Large intestine (tissue), 3 donors: ENCODE measurements around the gene TMEM255B. TPM values are rescaled to one million over a fixed set of nuclear protein-coding genes. Genes with fewer than 3 reads are reported as not detected.

ENCODE experiments used
- DNase-seq, 2 donors: peaks; one replicate each; pipeline versions ENCODE4 v3.0.0 to v3.0.0-alpha.2; 2013
- H3K27ac ChIP-seq: one replicate; pipeline ENCODE4 v1.5.1; 2013; ENCODE audit warnings: low read length
- H3K27me3 ChIP-seq: 2 replicates; pipeline ENCODE4 v1.6.1; 2013; ENCODE audit warnings: low read length; ENCODE audit not compliant: control insufficient read depth, insufficient read depth
- H3K36me3 ChIP-seq: 2 replicates; pipeline ENCODE4 v1.6.1; 2013; ENCODE audit warnings: low read length; ENCODE audit not compliant: control insufficient read depth, insufficient read depth
- H3K4me1 ChIP-seq: one replicate; pipeline ENCODE4 v1.6.1; 2013; ENCODE audit warnings: low read length; ENCODE audit not compliant: control insufficient read depth, insufficient read depth
- H3K4me3 ChIP-seq: one replicate; pipeline ENCODE4 v1.5.1; 2013; ENCODE audit warnings: low read length
- H3K9me3 ChIP-seq: one replicate; pipeline ENCODE4 v1.6.1; 2013; ENCODE audit warnings: mild to moderate bottlenecking, low read depth, low read length, moderate library complexity; ENCODE audit not compliant: control insufficient read depth
- WGBS: methylation state at CpG from one replicate; pipeline ENCODE4 v1.1.5; 2013; ENCODE audit warnings: low lambda C conversion rate; ENCODE audit not compliant: insufficient coverage; 5-methylcytosine and 5-hydroxymethylcytosine counted together
- polyA plus RNA-seq: library from polyadenylated mRNA; unstranded; fragments of 120-200 nt; gene quantifications from one replicate; pipeline ENCODE4 v1.2.1, GENCODE V29; 2013

The TMEM255B gene
- polyA plus RNA-seq, 1 donor = 5.1 TPM

- H3K9me3 ChIP-seq = peaks cover 2% of the 10 kb centered on the region
- DNase-seq = no peak
- peaks cover 11% of the 10 kb centered on the region for H3K36me3 ChIP-seq
- no peak overlapping the region for H3K4me3 ChIP-seq
- H3K27ac ChIP-seq = no peak overlapping the region
- no CpG with 5 or more reads among the region's 30 CpGs for WGBS
- peaks cover 7% of the 10 kb centered on the region for H3K4me1 ChIP-seq
- H3K27me3 ChIP-seq = no peaks in the 10 kb centered on the region
These were observed 84.1 kb downstream of the TMEM255B start for GRCh38 chr13:113843063-113843654.

- H3K4me3 ChIP-seq = no peak overlapping the region
- peaks cover 2% of the 10 kb centered on the region for H3K9me3 ChIP-seq
- H3K27ac ChIP-seq = no peak overlapping the region
- no peak for DNase-seq
- peaks cover 8% of the 10 kb centered on the region for H3K36me3 ChIP-seq
- H3K27me3 ChIP-seq = no peaks in the 10 kb centered on the region
- WGBS = 100% methylated on average over 3 of the region's 26 CpGs
- H3K4me1 ChIP-seq = peaks cover 11% of the 10 kb centered on the region
These were observed 85.0 kb downstream of the TMEM255B start for GRCh38 chr13:113843864-113844556.

GRCh38 chr13:113845055-113845454 lies 86.0 kb downstream of the TMEM255B start:
- Histone ChIP-seq H3K27me3 (no peaks in the 10 kb centered on the region), H3K36me3 (peaks cover 7% of the 10 kb centered on the region), H3K27ac (no peak overlapping the region), H3K4me3 (no peak overlapping the region), H3K4me1 (peaks cover 18% of the 10 kb centered on the region), H3K9me3 (peaks cover 2% of the 10 kb centered on the region)
- no peak for DNase-seq
- WGBS = no CpG with 5 or more reads among the region's 13 CpGs

- Histone ChIP-seq H3K4me3 (no peak overlapping the region), H3K36me3 (peaks cover 7% of the 10 kb centered on the region), H3K9me3 (peaks cover 1% of the 10 kb centered on the region), H3K4me1 (peaks cover 18% of the 10 kb centered on the region), H3K27ac (no peak overlapping the region), H3K27me3 (no peaks in the 10 kb centered on the region)
- no peak for DNase-seq
- 63% methylated on average over 4 of the region's 30 CpGs for WGBS
These were observed 87.0 kb downstream of the TMEM255B start for GRCh38 chr13:113845723-113846635.

GRCh38 chr13:113846636-113847318 lies 87.8 kb downstream of the TMEM255B start:
- H3K4me1 ChIP-seq = peaks cover 18% of the 10 kb centered on the region
- no peaks in the 10 kb centered on the region for H3K27me3 ChIP-seq
- no peak for DNase-seq
- no peak overlapping the region for H3K4me3 ChIP-seq
- no peaks in the 10 kb centered on the region for H3K9me3 ChIP-seq
- H3K27ac ChIP-seq = no peak overlapping the region
- WGBS = no CpG with 5 or more reads among the region's 28 CpGs
- peaks cover 7% of the 10 kb centered on the region for H3K36me3 ChIP-seq

- peaks cover 26% of the 10 kb centered on the region for H3K4me1 ChIP-seq
- no peak for DNase-seq
- no CpG with 5 or more reads among the region's 8 CpGs for WGBS
These were observed 89.0 kb downstream of the TMEM255B start for GRCh38 chr13:113848020-113848419.

GRCh38 chr13:113848431-113849260 lies 89.6 kb downstream of the TMEM255B start:
- WGBS = no CpG with 5 or more reads among the region's 18 CpGs
- Histone ChIP-seq H3K4me1 (peaks cover 32% of the 10 kb centered on the region), H3K9me3 (no peaks in the 10 kb centered on the region), H3K36me3 (peaks cover 7% of the 10 kb centered on the region), H3K27me3 (no peaks in the 10 kb centered on the region), H3K27ac (peak overlapping the region; percentile 17), H3K4me3 (no peak overlapping the region)
- DNase-seq = peak in 1 of 2 donors; percentile 62

More at GRCh38 chr13:113848020-113848419, 89.0 kb downstream of the TMEM255B start:
- H3K9me3 ChIP-seq = no peaks in the 10 kb centered on the region
- H3K36me3 ChIP-seq = peaks cover 7% of the 10 kb centered on the region
- H3K27ac ChIP-seq = no peak overlapping the region
- no peak overlapping the region for H3K4me3 ChIP-seq
- no peaks in the 10 kb centered on the region for H3K27me3 ChIP-seq

GRCh38 chr13:113849546-113849945 lies 90.5 kb downstream of the TMEM255B start:
- Histone ChIP-seq H3K27me3 (no peaks in the 10 kb centered on the region), H3K4me1 (peaks cover 41% of the 10 kb centered on the region), H3K36me3 (peaks cover 2% of the 10 kb centered on the region), H3K4me3 (no peak overlapping the region), H3K9me3 (no peaks in the 10 kb centered on the region), H3K27ac (no peak overlapping the region)
- no peak for DNase-seq
- 87% methylated on average over 3 of the region's 3 CpGs for WGBS

- Histone ChIP-seq H3K27me3 (no peaks in the 10 kb centered on the region), H3K9me3 (no peaks in the 10 kb centered on the region), H3K4me3 (no peak overlapping the region), H3K4me1 (peaks cover 37% of the 10 kb centered on the region), H3K27ac (no peak overlapping the region), H3K36me3 (peaks cover 2% of the 10 kb centered on the region)
- no peak for DNase-seq
- WGBS = 100% methylated on average over 2 of the region's 8 CpGs
These were observed 91.1 kb downstream of the TMEM255B start for GRCh38 chr13:113849981-113850721.
